RCC 7860 (cell line): Measurements from ENCODE around the gene ENTPD6.
"Not testable (repeated sequence)": the region's sequence is repeated elsewhere in the genome, so short reads cannot be mapped to it uniquely, and the experiment has no call there.

Experiments
- DNase-seq: peaks from one replicate; pipeline ENCODE4 v3.0.0-alpha.2; 2015; ENCODE audit warnings: low spot score
- FAIRE-seq: peaks from 2 replicates; lab custom pipeline; 2012; peaks lifted over from hg19 to GRCh38; lab: Jason Lieb, UNC

The ENTPD6 gene

DNA sequence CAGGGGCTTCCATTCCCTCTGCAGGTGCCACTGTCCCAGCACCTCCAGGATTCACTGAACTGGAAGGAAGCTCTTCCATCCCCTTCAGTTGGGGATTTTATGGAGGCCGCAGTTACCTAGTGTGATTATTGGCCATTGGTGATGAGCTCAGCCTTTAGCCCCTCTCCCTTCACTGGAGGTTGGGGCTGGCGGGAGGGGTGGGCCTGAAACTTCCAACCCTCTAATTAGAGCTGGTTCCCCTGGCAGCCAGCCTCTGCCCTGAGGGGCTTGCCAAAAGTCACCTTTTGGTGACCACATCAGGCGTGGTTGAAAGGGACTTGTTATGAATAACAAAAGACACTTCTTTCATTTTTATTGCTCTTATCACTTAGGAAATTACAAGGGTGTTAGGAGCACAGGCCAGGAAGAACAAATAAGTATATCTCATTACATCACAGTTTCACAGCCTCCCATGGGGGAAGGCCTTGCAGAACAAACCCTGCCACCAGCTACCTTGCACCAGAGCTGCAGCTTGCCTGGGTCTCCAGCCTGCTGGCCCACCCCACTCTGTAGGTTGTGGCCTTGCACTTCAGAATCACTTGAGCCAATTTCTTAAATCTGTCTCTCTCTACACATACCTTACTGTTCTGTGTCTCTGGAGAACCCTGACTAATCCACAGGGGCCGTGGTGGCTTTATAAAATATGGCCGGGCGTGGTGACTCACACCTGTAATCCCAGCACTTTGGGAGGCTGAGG lies 57.3 kb downstream of the ENTPD6 start:
- DNase-seq, result no peak
- FAIRE-seq, result no peak

DNA sequence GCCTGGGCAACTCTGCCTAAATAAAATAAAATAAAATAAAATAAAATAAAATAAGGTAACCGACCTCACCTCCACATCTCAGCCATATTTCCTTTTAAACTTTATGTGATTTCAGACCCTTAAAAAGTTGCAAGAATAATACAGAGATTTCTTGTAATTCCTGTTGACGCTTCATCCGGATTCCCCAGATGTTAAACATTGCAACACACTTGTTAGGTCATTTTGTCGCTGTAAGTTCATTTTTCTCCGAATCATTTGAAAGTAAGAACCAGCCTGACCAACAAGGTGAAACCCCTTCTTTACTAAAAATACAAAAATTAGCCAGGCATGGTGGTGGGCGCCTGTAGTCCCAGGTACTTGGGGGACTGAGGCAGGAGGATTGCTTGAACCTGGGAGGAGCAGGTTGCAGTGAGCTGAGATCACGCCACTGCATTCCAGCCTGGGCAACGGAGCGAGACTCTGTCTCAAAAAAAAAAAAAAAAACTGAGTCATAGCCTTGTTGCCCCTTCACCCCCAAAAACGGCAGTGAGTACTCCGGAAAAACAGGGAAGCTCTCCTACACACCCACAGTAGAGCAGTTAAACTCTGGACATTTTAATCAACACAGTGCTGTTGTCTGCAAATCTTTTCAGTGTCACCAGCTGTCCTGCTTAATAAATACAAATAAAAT lies 58.2 kb downstream of the ENTPD6 start:
- FAIRE-seq, result peak; percentile 79
- peak; percentile 43 for DNase-seq

DNA sequence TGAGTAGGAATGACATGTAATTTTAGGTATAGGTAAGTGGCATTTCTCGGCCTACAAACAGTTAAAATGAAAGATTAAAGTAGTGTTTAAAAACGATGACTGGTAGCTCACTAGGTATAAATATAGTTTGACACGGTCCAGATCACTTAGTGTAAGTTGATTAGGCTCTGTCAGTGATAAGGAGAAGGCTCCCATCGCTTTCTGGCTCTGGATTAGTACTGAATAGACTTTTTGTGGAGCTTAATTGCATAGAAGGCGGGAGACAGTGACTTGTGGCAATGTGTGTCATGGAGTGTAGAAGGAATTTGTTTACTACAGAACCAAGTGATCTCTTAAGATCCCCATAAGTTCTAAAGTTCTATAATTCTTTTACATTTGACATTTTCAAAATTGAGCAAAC lies 59.1 kb downstream of the ENTPD6 start:
- DNase-seq, result no peak
- FAIRE-seq, result no peak

DNA sequence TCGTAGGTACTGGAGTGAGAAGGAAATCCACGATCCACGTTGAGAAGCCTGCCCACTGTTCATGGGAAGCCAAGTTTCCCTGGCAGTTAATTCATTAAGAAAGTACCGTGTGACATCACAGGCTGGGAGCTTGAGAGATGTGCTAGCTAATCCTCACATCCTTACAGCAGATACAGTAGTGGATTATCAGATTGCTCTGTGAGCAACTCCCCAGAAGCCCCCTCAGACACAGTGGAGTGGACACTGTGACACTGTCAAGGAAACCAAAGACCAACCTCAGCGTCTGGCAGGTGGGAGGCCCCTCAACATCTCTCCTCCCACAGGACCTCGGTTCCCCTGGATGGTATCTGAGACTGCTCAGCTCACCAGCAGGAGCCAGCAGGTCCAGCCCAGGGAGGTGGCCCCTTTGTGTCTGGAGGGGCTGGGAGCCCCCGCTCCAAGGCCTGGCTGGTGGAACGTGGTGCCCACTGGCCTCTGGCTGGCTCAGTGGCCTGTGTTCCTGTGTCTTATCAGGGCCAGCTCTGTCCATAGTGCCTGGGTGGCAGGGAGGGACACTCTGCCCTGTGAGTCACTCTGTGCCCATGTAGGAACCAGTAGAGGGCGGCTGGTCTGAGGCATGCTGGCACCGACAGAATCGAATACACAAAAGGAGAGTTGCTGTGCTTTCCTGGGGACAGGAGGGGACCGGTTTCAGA lies 59.6 kb downstream of the ENTPD6 start:
- FAIRE-seq (no peak), DNase-seq (peak; percentile 59)

DNA sequence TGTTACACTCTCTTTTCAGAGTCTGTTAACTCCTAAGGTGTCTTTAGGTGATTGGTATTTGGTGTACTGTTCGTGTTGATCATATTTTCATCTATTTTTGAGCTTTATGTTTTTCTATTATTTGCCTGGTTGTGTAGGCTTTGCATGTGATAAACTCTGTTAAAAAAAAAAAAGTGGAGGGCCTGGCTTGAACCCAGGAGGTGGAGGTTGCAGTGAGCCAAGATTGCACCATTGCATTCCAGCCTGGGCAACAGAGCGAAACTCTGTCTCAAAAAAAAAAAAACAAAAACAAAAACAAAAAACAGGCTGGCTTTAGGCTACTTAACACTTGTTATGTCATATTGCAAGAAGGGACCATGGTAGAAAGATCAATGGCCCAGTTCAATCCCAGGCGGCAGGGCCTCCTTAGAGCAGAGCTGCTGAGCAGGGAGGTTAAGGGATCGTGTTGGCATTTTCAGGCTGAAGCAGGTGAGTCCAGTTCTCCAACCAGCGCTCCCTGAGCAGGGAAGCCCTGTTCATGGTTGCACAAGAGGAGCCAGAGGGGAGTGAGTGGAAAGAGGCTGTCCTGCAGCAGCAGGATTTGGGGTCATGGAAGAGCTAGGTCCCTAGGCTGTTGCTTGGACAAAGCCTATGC lies 60.8 kb downstream of the ENTPD6 start:
- DNase-seq (no peak), FAIRE-seq (no peak)

DNA sequence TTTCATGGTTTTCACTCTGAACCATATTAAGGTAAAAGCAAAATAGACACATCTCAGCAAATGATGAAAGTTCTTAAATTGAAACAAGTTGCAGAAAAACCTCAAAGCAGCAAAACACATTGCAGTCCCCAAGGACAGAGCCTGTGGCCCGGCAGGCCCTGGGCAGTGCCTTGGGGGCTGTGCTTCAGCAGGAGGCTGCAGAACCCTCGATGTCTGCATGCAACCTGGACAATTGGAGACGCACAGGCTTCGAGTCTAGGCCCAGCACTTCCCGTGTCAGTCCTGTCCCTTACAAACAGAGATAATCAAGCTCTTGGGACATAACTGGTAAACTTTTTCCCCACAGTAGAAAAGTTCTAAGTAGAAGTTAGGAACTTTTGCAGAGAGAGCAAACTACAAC lies 61.6 kb downstream of the ENTPD6 start:
- no peak for FAIRE-seq

DNA sequence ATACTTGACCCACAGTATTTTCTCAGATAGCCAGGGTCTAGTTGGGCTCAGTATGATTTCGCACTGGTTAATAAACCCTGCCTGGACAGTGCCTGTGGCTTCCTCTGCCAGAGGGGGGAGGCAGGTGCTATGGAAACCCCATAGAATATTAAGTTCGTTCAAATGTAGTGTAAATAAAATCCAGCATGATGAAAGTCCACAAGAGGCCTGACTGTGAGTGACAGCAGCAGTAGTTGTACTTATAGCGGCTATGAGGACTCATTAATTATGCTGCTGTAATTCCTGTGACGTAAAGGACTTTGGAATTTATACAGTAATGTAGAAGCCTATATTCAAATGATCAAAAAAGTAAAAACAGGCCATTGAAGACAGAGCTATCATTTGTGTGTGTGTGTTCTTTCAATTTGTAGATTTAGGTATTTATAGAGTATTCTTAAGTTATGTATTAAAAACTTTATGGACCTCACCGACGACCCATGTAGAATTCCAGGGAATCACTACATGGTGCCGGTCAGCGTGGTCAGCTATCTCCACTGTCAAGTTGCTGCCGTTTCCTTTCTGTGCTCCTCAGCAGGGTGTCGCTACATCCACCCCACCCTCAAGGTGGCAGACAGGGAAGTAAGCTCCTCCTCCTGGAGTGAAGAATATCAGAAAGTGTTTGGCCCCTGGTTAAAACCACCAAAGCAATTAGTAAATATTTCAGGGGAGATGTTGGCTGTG lies 62.4 kb downstream of the ENTPD6 start:
- no peak for FAIRE-seq
- DNase-seq, result no peak

More for the DNA sequence above, 61.6 kb downstream of the ENTPD6 start:
- no peak for DNase-seq

DNA sequence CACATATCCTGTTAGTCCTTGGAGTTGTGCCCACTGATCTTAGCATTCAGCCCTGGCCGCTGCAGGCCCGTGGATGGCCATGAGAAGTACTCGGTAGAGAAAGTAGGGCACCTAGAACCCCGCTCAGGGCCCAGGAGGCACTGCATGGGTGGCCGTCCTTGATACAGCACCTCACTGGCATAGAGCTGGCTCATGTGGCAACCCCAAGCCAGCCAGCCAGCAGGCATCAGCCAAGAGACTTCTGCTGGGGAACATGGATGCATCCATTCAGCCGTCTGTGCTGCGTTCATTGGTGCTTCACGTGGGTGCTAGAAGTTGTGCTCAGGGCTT lies 62.9 kb downstream of the ENTPD6 start:
- no peak for DNase-seq
- no peak for FAIRE-seq

DNA sequence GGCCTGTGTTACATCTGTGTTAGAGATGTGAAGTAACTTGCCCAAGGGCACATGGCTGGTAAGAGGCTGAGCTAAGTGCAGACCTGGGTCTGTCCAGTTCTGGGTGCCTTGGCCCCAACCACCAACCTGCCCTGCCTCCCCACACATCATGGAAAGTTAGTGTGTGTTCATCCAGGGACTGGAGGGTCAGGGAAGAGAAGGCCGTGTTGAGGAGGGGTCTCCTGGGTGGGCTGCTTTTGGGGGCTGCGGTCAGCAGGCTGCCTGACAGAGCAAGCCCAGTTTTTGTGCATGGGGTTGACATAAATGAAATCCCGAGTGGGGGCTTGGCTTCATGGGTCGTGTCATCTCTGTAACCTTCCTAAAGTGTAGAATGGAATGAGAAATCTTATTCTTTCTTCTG lies 63.3 kb downstream of the ENTPD6 start:
- FAIRE-seq, result no peak
- no peak for DNase-seq

DNA sequence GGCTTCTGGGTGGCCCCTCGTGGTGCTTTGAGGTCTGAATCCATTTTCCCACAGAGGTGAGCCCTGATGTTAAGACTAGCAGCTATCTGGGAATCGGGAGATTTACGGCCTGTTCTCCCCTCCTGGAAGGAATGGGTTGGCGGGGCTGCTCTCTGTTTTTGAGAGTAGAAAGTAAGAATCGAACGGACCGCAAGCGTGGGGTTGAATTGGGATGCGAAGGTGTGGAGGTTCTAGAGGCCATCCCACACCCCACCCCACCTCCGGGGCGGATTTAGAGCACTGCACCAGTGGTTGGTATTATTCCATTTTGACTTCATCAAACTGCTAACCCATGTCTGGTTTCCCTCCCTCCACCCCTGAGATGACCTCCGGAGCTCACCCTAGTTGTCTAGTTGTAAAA lies 63.8 kb downstream of the ENTPD6 start:
- DNase-seq, result no peak
- FAIRE-seq, result no peak

DNA sequence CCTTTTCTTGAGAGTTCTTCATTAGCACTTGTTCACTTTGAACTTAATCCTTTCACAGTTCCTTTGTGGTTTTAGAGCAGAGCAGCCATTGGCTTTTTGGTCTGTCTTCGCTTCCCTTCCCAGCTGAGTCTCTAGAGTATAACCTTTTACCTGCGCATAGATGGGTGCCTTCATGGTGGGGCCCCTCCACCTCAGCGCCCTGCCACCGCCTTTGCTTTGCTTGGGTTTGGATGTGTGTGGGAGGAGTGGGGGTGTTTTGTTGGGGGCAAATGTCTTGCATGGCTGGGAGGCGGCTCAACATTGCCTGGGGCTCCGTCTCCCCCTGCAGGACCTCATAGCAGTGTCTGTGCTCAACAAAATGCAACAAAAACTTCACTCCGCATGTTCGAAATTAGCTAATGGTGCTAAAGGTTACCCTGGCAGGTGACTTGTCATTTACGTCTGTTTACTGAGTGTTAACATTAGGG lies 64.3 kb downstream of the ENTPD6 start:
- DNase-seq (no peak), FAIRE-seq (no peak)

DNA sequence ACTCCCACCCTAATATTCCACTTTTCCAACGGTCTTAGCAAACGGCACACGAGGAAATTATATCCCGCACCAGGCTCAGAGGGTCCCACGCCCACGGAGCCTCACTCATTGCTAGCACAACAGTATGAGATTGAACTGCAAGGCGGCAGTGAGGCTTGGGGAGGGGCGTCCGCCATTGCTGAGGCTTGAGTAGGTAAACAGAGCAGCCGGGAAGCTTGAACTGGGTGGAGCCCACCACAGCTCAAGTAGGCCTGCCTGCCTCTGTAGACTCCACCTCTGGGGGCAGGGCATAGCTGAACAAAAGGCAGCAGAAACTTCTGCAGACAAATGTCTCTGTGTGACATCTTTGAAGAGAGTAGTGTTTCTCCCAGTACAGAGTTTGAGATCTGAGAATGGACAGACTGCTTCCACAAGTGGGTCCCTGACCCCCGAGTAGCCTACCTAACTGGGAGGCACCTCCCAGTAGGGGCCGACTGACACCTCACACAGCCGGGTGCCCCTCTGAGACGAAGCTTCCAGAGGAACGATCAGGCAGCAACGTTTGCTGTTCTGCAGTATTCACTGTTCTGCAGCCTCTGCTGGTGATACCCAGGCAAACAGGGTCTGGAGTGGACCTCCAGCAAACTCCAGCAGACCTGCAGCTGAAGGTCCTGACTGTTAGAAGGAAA lies 65.4 kb downstream of the ENTPD6 start:
- not testable (repeated sequence) for FAIRE-seq, DNase-seq

DNA sequence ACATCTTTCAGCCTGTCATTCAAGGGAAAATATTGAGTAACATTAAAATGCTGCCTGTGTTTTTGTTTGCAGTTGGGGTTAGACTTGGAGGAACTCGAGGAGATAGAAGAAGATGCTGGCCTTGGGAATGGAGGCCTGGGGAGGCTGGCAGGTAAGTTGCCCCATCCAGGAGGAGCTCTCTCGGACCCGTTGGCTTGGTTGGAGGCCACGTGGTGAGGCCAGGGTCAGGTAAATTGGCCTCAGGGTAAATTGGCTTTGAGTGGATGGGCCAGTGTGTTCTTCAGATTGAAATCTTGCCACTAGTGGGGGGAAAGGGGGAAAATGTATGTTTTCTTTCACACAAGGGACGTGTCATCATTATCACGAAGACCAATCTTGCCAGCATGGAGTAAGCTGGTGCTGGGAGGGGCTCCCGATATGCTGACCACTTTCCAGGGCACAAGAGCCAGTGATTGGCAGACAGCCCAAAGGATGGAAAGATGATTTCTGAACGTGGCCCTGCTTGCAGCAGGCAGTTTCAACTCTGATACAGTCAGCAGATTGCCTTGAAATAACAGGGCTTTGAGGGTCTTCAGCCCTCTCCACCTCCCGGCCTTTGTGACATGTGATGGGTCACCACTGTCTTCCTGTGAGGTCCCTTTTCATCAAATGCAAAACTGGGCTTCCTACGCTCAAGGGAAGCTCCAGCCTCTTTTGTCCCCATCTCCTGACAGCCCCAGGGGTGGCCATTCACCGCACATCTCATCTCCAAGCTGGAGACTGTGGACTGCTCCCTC lies 73.7 kb downstream of the ENTPD6 start:
- DNase-seq (no peak), FAIRE-seq (no peak)

DNA sequence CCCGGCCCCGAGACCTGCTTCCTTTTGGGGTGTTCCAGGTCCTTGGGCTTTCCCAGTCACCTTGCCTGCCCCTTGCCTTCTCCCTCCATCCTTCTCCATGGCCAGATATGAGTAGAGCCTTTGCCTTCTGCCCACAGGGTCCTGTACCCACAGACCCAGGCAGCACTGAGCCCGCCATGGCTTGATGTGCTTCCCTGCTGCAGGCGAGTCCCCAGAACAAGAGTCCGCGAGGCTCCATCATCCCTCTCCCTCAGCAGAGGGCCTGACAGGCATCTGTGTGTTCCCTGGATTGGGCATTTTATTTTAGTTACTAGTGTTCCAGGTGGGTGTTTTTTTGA lies 74.3 kb downstream of the ENTPD6 start:
- FAIRE-seq (no peak), DNase-seq (no peak)

DNA sequence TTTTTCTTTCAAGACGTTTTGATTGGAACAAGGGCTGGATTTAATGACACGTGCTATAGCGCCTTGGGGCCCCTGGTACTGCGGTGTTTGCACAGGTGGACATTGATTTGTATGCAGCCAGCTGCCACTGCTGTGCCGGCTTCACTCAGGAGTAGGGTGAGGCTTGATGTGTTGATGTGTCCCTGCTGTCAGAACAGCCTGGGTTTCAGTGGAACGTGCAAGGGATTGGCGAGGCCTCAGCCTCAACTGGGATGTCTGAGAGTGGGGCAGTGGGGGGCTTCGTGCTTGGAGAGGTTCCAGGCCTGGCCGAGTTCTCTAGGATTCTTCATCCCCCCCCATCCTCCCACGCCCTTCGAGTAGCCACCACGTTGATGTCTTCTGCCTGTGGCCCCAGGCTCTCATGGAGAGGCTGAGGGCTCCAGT lies 75.3 kb downstream of the ENTPD6 start:
- no peak for FAIRE-seq
- no peak for DNase-seq

DNA sequence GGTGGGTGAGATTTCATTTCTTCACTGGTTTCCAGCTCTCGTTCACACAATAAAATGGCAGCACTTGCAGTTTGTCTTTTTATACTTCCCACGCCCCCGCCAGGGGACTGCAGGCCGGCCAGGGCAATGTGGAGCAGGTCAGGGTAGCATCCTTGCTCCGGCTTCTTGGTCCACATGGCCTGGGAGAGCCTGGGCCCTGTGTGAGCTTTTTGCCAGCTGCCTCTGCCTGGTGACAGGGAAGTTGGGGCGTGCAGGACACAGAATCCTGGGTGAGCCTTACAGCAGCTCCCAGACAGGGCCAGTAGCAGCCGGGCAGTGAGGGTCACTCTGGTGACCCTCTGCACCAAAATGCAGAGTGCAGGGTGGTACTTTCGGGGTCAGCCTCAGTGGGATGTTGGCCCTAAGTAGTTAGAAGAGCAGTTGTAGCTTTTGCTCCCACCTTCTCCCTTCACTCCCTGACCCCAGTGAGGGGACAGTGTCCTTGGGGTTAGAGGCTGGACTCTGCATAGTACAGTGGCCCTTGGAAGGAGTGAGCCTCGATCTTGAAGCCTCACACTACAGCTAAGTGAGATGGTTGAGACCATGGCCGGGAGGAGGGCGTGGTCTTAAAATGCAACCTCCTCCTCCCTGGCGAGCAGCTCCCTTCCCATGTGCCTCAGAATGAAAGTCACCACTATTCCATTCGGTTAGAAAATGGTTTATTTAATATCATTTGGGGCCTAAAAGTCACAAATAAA lies 76.1 kb downstream of the ENTPD6 start:
- FAIRE-seq (no peak), DNase-seq (no peak)

DNA sequence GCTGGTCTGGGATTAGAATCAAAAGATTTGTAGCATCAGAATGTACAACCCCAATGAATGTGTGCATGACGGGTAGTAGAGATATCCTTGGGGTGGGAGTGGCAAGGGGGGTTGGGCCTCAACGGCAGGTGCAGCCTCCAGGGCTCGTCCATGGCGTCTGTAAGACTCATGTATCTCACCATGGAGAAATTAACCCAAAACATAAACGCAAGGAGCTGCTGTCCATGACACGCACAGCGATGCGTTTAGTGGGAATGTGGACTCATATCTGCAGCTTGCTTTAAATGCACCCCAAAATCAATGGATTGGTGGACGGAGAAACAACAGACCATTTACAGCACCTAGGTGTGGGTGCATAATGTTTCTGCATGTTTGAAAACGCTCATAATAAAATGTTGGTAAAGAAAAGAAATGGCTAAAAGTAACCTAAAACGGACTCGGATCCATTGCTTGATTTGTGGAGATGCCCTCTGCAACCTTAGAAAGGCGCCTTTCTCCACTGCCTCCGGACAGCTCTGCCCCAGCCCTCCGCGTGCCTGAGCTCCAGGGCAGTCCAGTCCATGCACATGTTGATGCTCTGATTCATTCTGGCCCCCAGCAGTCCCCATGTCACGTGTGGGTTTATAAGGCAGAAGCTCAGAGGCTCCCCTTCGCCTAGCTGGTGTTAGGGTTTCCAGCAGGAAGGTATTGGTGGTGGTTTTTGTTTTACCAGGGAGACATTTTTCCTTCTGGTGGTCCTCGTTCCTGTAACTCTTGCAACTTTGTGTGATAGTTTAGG lies 76.9 kb downstream of the ENTPD6 start:
- no peak for DNase-seq
- FAIRE-seq, result no peak

DNA sequence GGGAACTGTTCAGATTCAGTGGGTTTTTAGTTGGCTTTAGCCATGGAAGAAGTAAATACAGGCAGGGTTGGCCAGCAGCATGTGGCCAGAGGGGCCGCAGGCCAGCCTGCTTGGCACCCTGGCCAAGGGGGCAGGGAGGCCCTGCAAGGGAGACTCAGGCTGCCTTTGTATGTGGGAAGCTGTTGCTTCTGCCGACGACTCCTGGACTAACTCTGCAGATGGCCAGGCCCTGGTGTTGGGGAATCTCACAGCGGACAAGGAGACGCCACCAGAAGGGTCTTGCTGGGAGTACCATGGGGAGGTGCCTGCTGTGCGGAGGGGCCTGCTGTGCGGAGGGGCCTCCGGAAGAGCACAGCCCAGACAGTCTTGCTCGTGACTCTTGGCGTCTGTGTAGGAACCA lies 77.5 kb downstream of the ENTPD6 start:
- FAIRE-seq (no peak), DNase-seq (no peak)
